ENCODE measurements around the gene UBA52. TPM values are rescaled to one million over a fixed set of nuclear protein-coding genes. Genes with fewer than 3 reads are reported as not detected.

Gene UBA52
- total RNA-seq, 1 experiment from 2014 or later = 1,265 TPM

DNA sequence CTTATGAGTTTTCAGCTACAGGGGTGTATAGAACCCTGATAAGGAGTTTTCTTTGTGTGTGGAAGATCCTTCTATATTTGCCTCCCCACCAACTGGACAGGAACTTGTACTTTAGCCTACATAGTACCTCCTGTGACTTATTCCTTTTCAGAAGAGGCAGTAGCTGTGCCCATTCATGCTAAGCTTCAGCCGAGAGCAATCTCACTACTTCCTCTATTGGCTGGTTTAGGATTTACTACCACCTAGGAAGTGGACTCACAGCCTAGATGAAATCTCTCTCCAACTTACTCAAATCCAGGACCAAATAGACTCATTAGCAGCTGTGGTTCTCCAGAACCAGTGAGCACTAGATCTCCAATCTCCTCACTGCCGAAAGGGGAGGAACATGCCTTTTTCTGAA is 14.6 kb downstream of the UBA52 start:
- Histone ChIP-seq H3K79me1 (ENCODE audit: insufficient read depth, low read depth, low read length, poor library complexity, severe bottlenecking) (no peaks in the 10 kb centered on the region), H3K23ac (ENCODE audit: insufficient read length, low read depth, low read length) (no peak overlapping the region), H3K4me2 (ENCODE audit: insufficient read depth, insufficient read length, low read length) (no peak overlapping the region), H3K14ac (ENCODE audit: insufficient read depth, low read length) (no peak overlapping the region), H3T11ph (ENCODE audit: low read length) (no peak overlapping the region), H2BK15ac (ENCODE audit: low read depth, low read length) (no peak overlapping the region), H2BK120ac (ENCODE audit: low read depth, low read length, poor library complexity, severe bottlenecking) (no peak overlapping the region), H3K18ac (ENCODE audit: insufficient read length, low read depth, low read length) (no peak overlapping the region), H3K27me3 (ENCODE audit: insufficient read depth, low read length) (no peaks in the 10 kb centered on the region), H4K91ac (ENCODE audit: insufficient read length, low read depth, low read length) (no peak overlapping the region), H2AK5ac (ENCODE audit: insufficient read length, low read length) (no peak overlapping the region), H3K4me1 (ENCODE audit: insufficient read depth, low read length) (peaks cover 2% of the 10 kb centered on the region; the same call in 1 of the 2 replicates), H3K56ac (ENCODE audit: insufficient read length, low read depth, low read length) (no peak overlapping the region), H3K9ac (ENCODE audit: extremely low read depth, insufficient read length, low read length) (no peak overlapping the region), H2BK12ac (ENCODE audit: insufficient read length, low read depth, low read length) (no peak overlapping the region), H3K4ac (ENCODE audit: low read depth, low read length) (no peak overlapping the region), H3K79me2 (ENCODE audit: insufficient read depth, low read length) (no peaks in the 10 kb centered on the region), H3K23me2 (ENCODE audit: insufficient read length, low read depth, low read length, poor library complexity, severe bottlenecking) (peaks cover 15% of the 10 kb centered on the region), H3K27ac (ENCODE audit: insufficient read length, low read depth, low read length) (no peak overlapping the region), H4K20me1 (ENCODE audit: control insufficient read depth, insufficient read depth, insufficient read length) (no peaks in the 10 kb centered on the region), H4K8ac (replicated peaks; ENCODE audit: insufficient read length, low read depth, low read length) (no peak overlapping the region), H4K5ac (ENCODE audit: insufficient read length, low read depth, low read length) (no peak overlapping the region), H2BK20ac (ENCODE audit: low read depth, low read length, poor library complexity, severe bottlenecking) (no peak overlapping the region), H2BK5ac (ENCODE audit: insufficient read length, low read length) (no peak overlapping the region), H2AFZ (ENCODE audit: low read length) (no peak overlapping the region), H3K9me3 (ENCODE audit: control insufficient read depth, low read depth, low read length) (no peaks in the 10 kb centered on the region)
- Mint-ChIP-seq H3K4me3 (no peak overlapping the region), H3K36me3 (ENCODE audit: insufficient read depth in 1 of 3, low read depth in 3 of 3) (peaks cover 3 to 8% (median 5%) of the 10 kb centered on the region in 3 experiments; a peak in 6 of 7 replicates), H3K27ac (no peak overlapping the region), H3K9me3 (no peaks in the 10 kb centered on the region; a peak in 1 of 5 replicates), H3K27me3 (ENCODE audit: low read depth) (peaks cover 8% of the 10 kb centered on the region), H3K4me1 (peaks cover 20 to 22% of the 10 kb centered on the region in 2 experiments)
- no CpG with 5 or more reads among the region's 2 CpGs for WGBS (ENCODE audit: extremely low coverage, insufficient read length, low lambda C conversion rate)
- DNase-seq = no peak
- TF ChIP-seq CTCF (conservative IDR thresholded peaks at IDR 0.05) = no peak

All from H9 (cell line).